ENCODE data around the gene UNC119.

UNC119 gene

GRCh38 chr17:28537219-28537610 is 15.2 kb downstream of the UNC119 start:
- Histone ChIP-seq H3K9me3 (ENCODE audit: control insufficient read depth, insufficient read depth, low read length) (no peaks in the 10 kb centered on the region), H3K4me2 (ENCODE audit: low read length) (no peak overlapping the region), H3K4me3 (ENCODE audit: low read length) (no peak overlapping the region), H3K9me2 (replicated peaks; ENCODE audit: control insufficient read depth, low read length) (no peaks in the 10 kb centered on the region), H3K27ac (ENCODE audit: low read depth, low read length) (no peak overlapping the region), H4K20me1 (ENCODE audit: control insufficient read depth, insufficient read depth, low read depth, low read length) (no peaks in the 10 kb centered on the region), H3F3A (ENCODE audit: control insufficient read depth, insufficient read depth) (no peaks in the 10 kb centered on the region), H3K79me2 (ENCODE audit: control insufficient read depth, low read length) (no peaks in the 10 kb centered on the region), H3K27me3 (ENCODE audit: control insufficient read depth, low read length) (peaks cover 4% of the 10 kb centered on the region; the same call in 1 of the 2 replicates), H3K4me1 (ENCODE audit: control insufficient read depth, low read length) (no peaks in the 10 kb centered on the region), H3K36me3 (ENCODE audit: control insufficient read depth, low read length) (no peaks in the 10 kb centered on the region)
- TF ChIP-seq EZH2phosphoT487 (IDR thresholded peaks at IDR 0.05; ENCODE audit: borderline replicate concordance, low read length) (no peak), CTCF (IDR thresholded peaks at IDR 0.05; ENCODE audit: low read depth, low read length, poor library complexity, severe bottlenecking) (no peak)

- Histone ChIP-seq H3K9me3 (ENCODE audit: control insufficient read depth, insufficient read depth, low read length) (no peaks in the 10 kb centered on the region), H3K36me3 (ENCODE audit: control insufficient read depth, low read length) (no peaks in the 10 kb centered on the region), H3F3A (ENCODE audit: control insufficient read depth, insufficient read depth) (no peaks in the 10 kb centered on the region), H3K27me3 (ENCODE audit: control insufficient read depth, low read length) (peaks cover 4% of the 10 kb centered on the region), H3K4me1 (ENCODE audit: control insufficient read depth, low read length) (no peaks in the 10 kb centered on the region), H3K9me2 (replicated peaks; ENCODE audit: control insufficient read depth, low read length) (no peaks in the 10 kb centered on the region), H3K4me3 (ENCODE audit: low read length) (no peak overlapping the region), H3K27ac (ENCODE audit: low read depth, low read length) (no peak overlapping the region), H3K4me2 (ENCODE audit: low read length) (no peak overlapping the region), H3K79me2 (ENCODE audit: control insufficient read depth, low read length) (no peaks in the 10 kb centered on the region), H4K20me1 (ENCODE audit: control insufficient read depth, insufficient read depth, low read depth, low read length) (no peaks in the 10 kb centered on the region)
- TF ChIP-seq CTCF (IDR thresholded peaks at IDR 0.05; ENCODE audit: low read depth, low read length, poor library complexity, severe bottlenecking) (no peak), EZH2phosphoT487 (IDR thresholded peaks at IDR 0.05; ENCODE audit: borderline replicate concordance, low read length) (no peak)
Observed at GRCh38 chr17:28536532-28537218, 15.7 kb downstream of the UNC119 start.

- Histone ChIP-seq H3K79me2 (ENCODE audit: control insufficient read depth, low read length) (no peaks in the 10 kb centered on the region), H3K36me3 (ENCODE audit: control insufficient read depth, low read length) (no peaks in the 10 kb centered on the region), H3K9me2 (replicated peaks; ENCODE audit: control insufficient read depth, low read length) (no peaks in the 10 kb centered on the region), H4K20me1 (ENCODE audit: control insufficient read depth, insufficient read depth, low read depth, low read length) (no peaks in the 10 kb centered on the region), H3K27ac (ENCODE audit: low read depth, low read length) (no peak overlapping the region), H3K4me2 (ENCODE audit: low read length) (no peak overlapping the region), H3F3A (ENCODE audit: control insufficient read depth, insufficient read depth) (no peaks in the 10 kb centered on the region), H3K27me3 (ENCODE audit: control insufficient read depth, low read length) (peaks cover 4% of the 10 kb centered on the region), H3K4me1 (ENCODE audit: control insufficient read depth, low read length) (no peaks in the 10 kb centered on the region), H3K9me3 (ENCODE audit: control insufficient read depth, insufficient read depth, low read length) (no peaks in the 10 kb centered on the region), H3K4me3 (ENCODE audit: low read length) (no peak overlapping the region)
- TF ChIP-seq CTCF (IDR thresholded peaks at IDR 0.05; ENCODE audit: low read depth, low read length, poor library complexity, severe bottlenecking) (no peak), EZH2phosphoT487 (IDR thresholded peaks at IDR 0.05; ENCODE audit: borderline replicate concordance, low read length) (no peak)
Observed at GRCh38 chr17:28534740-28535375, 17.6 kb downstream of the UNC119 start.
